ENCODE results near the gene MOB2.

DNA sequence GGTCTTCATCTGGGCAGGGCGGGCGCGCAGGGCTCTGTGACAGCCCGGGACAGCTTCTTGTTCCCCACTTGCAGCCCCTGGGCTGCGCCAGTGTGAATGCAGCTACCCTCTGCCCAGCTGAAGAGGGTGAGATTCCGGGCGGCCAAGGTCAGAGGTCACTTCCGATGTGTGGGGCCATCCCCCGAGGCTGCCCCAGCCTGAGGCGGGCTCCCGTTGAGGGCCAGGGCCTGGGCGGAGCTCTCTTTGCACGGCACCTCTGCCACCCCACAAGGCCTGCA lies 23.9 kb downstream of the MOB2 start:
- TF ChIP-seq, protein P1, sequence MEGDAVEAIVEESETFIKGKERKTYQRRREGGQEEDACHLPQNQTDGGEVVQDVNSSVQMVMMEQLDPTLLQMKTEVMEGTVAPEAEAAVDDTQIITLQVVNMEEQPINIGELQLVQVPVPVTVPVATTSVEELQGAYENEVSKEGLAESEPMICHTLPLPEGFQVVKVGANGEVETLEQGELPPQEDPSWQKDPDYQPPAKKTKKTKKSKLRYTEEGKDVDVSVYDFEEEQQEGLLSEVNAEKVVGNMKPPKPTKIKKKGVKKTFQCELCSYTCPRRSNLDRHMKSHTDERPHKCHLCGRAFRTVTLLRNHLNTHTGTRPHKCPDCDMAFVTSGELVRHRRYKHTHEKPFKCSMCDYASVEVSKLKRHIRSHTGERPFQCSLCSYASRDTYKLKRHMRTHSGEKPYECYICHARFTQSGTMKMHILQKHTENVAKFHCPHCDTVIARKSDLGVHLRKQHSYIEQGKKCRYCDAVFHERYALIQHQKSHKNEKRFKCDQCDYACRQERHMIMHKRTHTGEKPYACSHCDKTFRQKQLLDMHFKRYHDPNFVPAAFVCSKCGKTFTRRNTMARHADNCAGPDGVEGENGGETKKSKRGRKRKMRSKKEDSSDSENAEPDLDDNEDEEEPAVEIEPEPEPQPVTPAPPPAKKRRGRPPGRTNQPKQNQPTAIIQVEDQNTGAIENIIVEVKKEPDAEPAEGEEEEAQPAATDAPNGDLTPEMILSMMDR (IDR thresholded peaks at IDR 0.05; ENCODE audit: borderline replicate concordance, extremely low read depth, low read length, poor library complexity, severe bottlenecking), result no peak
- no peak for TF ChIP-seq EZH2 (IDR thresholded peaks at IDR 0.05; ENCODE audit: borderline replicate concordance, low read depth, low read length, severe bottlenecking)

All from DND-41 (cell line).